ENCODE measurements around the gene PLXND1. TPM values are rescaled to one million over a fixed set of nuclear protein-coding genes. Genes with fewer than 3 reads are reported as not detected.

PLXND1 gene
- total RNA-seq, 2 donors from 2014 or later, result 4.1 to 4.2 TPM

- H3K9me3 Mint-ChIP-seq, result peaks cover 0 to 2% of the 10 kb centered on the region in 2 donors
- no peaks in the 10 kb centered on the region for H3K4me1 Mint-ChIP-seq (ENCODE audit: low read depth)
- ATAC-seq (replicated peaks in 1 of 2), result no peak
- no peaks in the 10 kb centered on the region for H3K27me3 Mint-ChIP-seq (ENCODE audit: low read depth)
- no peak overlapping the region for H3K27ac Mint-ChIP-seq
- no peak overlapping the region for H3K4me3 Mint-ChIP-seq
- H3K36me3 Mint-ChIP-seq (ENCODE audit: insufficient read depth in 2 of 2), result no peaks in the 10 kb centered on the region
- DNase-seq, result no peak
Measured at GRCh38 chr3:129638481-129638880, 32.0 kb upstream of the PLXND1 start.

DNA sequence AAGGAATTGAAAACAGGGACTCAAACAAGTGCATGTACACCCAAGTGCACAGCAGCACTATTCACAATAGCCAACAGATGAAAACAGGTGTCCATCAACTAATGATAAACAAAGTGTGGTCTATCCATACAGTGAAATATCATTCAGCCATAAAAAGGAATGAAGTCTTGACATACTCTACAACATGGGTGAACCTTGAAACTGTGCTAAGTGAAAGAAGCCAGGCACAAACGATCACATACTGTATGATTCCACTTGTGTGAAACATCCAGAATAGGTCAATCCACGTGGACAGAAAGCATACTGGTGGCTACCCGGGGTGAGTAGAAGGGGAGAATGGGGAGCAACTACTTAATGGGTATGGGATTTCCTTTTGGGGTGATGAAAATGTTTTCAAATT, 29.6 kb upstream of the PLXND1 start:
- H3K9me3 Mint-ChIP-seq, result peaks cover 0 to 2% of the 10 kb centered on the region in 2 donors
- no peak overlapping the region for H3K27ac Mint-ChIP-seq
- H3K4me3 Mint-ChIP-seq, result no peak overlapping the region
- H3K36me3 Mint-ChIP-seq (ENCODE audit: insufficient read depth in 2 of 2), result no peaks in the 10 kb centered on the region
- DNase-seq (no peak), ATAC-seq (replicated peaks in 1 of 2) (no peak)
- no peaks in the 10 kb centered on the region for H3K4me1 Mint-ChIP-seq (ENCODE audit: low read depth)
- no peaks in the 10 kb centered on the region for H3K27me3 Mint-ChIP-seq (ENCODE audit: low read depth)

DNA sequence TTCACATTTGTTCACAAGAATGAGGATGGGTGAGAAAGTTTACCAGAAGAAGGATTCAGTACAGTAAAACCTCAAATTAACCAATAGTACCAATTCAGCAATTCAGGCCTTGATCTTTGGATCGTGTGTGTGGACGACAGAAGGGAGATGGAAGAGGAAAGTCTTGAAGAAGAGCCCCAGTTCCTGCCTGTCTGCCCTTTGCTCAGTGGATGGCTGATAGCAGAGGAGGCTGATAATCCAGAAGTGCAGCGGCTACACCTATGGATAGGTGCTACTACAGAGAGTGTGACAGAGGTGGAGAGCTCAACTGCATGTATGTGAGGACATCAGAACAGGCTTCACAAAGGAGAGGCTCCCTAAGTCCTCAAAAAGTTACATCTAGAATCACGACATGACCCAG, 29.2 kb upstream of the PLXND1 start:
- Mint-ChIP-seq H3K4me1 (ENCODE audit: low read depth) (no peaks in the 10 kb centered on the region), H3K4me3 (no peak overlapping the region), H3K27me3 (ENCODE audit: low read depth) (no peaks in the 10 kb centered on the region), H3K9me3 (peaks cover 0 to 2% of the 10 kb centered on the region in 2 donors), H3K36me3 (ENCODE audit: insufficient read depth in 2 of 2) (no peaks in the 10 kb centered on the region), H3K27ac (no peak overlapping the region)
- ATAC-seq (replicated peaks in 1 of 2) (no peak), DNase-seq (no peak)

- Mint-ChIP-seq H3K27me3 (ENCODE audit: low read depth) (no peaks in the 10 kb centered on the region), H3K27ac (no peak overlapping the region), H3K36me3 (ENCODE audit: insufficient read depth in 2 of 2) (no peaks in the 10 kb centered on the region), H3K4me1 (ENCODE audit: low read depth) (no peaks in the 10 kb centered on the region), H3K4me3 (no peak overlapping the region), H3K9me3 (peaks cover 0 to 2% of the 10 kb centered on the region in 2 donors)
- DNase-seq (no peak), ATAC-seq (replicated peaks in 1 of 2) (peak; percentile 18 to 43)
Measured at GRCh38 chr3:129633751-129634481, 27.4 kb upstream of the PLXND1 start.

DNA sequence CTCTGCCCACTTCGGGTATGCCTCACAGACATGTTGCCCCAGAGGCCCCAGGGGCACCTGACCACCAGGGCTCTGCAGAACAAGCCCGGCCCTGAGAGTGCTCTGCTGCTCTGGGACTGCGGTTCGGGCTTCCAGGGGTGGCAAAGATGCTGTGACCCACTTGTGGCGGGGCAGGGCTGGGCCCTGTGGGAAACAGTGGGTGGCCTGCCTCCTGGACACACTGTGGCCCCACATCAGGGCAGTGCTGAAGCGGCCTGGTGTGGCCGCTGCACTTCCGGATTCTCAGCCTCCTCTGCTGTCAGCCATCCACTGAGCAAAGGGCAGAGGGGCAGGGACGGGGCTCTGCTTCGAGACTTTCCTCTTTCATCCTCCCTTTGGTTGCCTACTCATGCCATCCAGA, 26.5 kb upstream of the PLXND1 start:
- DNase-seq (no peak), ATAC-seq (replicated peaks in 1 of 2) (no peak)
- no peaks in the 10 kb centered on the region for H3K36me3 Mint-ChIP-seq (ENCODE audit: insufficient read depth in 2 of 2)
- no peaks in the 10 kb centered on the region for H3K27me3 Mint-ChIP-seq (ENCODE audit: low read depth)
- no peak overlapping the region for H3K4me3 Mint-ChIP-seq
- H3K9me3 Mint-ChIP-seq, result peaks cover 0 to 2% of the 10 kb centered on the region in 2 donors
- no peak overlapping the region for H3K27ac Mint-ChIP-seq
- H3K4me1 Mint-ChIP-seq (ENCODE audit: low read depth), result peaks cover 4% of the 10 kb centered on the region

- Mint-ChIP-seq H3K36me3 (ENCODE audit: insufficient read depth in 2 of 2) (no peaks in the 10 kb centered on the region), H3K4me1 (ENCODE audit: low read depth) (peaks cover 8% of the 10 kb centered on the region), H3K27me3 (ENCODE audit: low read depth) (no peaks in the 10 kb centered on the region), H3K4me3 (no peak overlapping the region), H3K27ac (no peak overlapping the region), H3K9me3 (peaks cover 0 to 2% of the 10 kb centered on the region in 2 donors)
- ATAC-seq (replicated peaks in 1 of 2) (no peak), DNase-seq (no peak)
Measured at GRCh38 chr3:129632556-129632955, 26.1 kb upstream of the PLXND1 start.

DNA sequence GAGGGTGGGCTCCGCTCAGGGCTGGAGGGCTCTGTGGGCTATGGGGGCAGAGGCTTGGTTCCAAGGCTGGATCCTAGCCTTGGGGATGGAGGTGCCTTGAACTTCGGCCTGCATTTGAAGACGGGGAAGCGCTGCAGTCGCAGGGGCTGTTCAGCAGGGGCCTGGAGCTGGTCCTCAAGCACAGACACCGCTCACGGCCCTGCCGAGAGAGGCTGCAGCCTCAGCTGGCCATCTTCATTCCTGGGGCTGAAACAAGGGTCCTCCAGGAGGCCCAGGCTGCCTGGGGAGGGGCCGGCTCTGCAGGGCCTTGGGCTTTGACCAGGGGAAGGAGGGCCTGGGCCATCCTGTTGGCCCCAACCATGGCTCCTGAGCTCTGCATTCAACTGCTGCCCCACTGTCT, 25.6 kb upstream of the PLXND1 start:
- peaks cover 0 to 2% of the 10 kb centered on the region in 2 donors for H3K9me3 Mint-ChIP-seq
- no peak overlapping the region for H3K4me3 Mint-ChIP-seq
- no peak for ATAC-seq (replicated peaks in 1 of 2)

GRCh38 chr3:129629011-129629410, 22.5 kb upstream of the PLXND1 start:
- Mint-ChIP-seq H3K36me3 (ENCODE audit: insufficient read depth in 2 of 2) (no peaks in the 10 kb centered on the region), H3K27me3 (ENCODE audit: low read depth) (no peaks in the 10 kb centered on the region), H3K9me3 (no peaks in the 10 kb centered on the region), H3K4me1 (ENCODE audit: low read depth) (peaks cover 24% of the 10 kb centered on the region), H3K27ac (no peak overlapping the region), H3K4me3 (no peak overlapping the region)
- DNase-seq (no peak), ATAC-seq (replicated peaks in 1 of 2) (no peak)

More for the DNA sequence above, 25.6 kb upstream of the PLXND1 start:
- Mint-ChIP-seq H3K27me3 (ENCODE audit: low read depth) (no peaks in the 10 kb centered on the region), H3K36me3 (ENCODE audit: insufficient read depth in 2 of 2) (no peaks in the 10 kb centered on the region), H3K4me1 (ENCODE audit: low read depth) (peaks cover 13% of the 10 kb centered on the region), H3K27ac (no peak overlapping the region)
- DNase-seq, result no peak

- peak overlapping the region; percentile 90 to 93 for H3K4me3 Mint-ChIP-seq
- no peaks in the 10 kb centered on the region for H3K9me3 Mint-ChIP-seq
- peaks cover 24% of the 10 kb centered on the region for H3K4me1 Mint-ChIP-seq (ENCODE audit: low read depth)
- H3K27ac Mint-ChIP-seq, result no peak overlapping the region
- H3K27me3 Mint-ChIP-seq (ENCODE audit: low read depth), result no peaks in the 10 kb centered on the region
- DNase-seq (no peak), ATAC-seq (replicated peaks in 1 of 2) (no peak)
- no peaks in the 10 kb centered on the region for H3K36me3 Mint-ChIP-seq (ENCODE audit: insufficient read depth in 2 of 2)
Measured at GRCh38 chr3:129628169-129628522, 21.7 kb upstream of the PLXND1 start.

GRCh38 chr3:129627350-129628168, 21.1 kb upstream of the PLXND1 start:
- Mint-ChIP-seq H3K4me1 (ENCODE audit: low read depth) (peaks cover 24% of the 10 kb centered on the region), H3K27ac (no peak overlapping the region), H3K9me3 (no peaks in the 10 kb centered on the region), H3K36me3 (ENCODE audit: insufficient read depth in 2 of 2) (no peaks in the 10 kb centered on the region), H3K27me3 (ENCODE audit: low read depth) (no peaks in the 10 kb centered on the region), H3K4me3 (peak overlapping the region; percentile 90 to 93)
- peak; percentile 52 to 62 for ATAC-seq (replicated peaks in 1 of 2)
- DNase-seq, result peak; percentile 65 to 69

DNA sequence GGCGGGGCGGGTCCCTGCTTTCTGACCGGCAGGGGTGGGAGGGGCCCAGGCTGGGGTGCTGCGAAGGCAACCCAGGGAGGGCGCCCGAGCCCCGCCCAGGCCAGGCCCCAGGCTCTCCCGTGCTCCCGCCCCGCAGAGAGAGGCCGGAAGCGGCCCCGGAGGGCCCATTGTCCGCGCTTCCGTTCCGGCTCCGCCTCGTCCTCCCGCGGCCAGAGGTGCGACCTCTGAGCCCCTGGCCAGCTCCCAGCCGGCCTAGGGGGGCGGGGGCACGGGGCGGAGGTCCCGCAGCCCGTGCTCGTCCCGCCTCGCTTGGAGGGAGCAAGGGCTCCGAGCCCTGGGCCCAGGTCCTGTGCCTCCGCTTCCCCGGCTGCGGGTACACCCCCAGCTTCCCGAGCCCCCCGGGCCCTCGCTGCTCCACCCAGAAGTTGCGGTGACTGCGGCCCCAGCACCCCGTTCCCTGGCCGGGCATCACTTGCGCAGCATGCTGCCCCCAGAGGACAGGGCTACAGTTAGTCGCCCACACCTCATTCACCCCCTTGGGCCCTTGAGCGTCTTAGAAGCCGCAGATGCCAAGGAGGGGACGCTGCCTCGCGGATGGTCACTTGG, 20.4 kb upstream of the PLXND1 start:
- Mint-ChIP-seq H3K4me1 (ENCODE audit: low read depth) (peaks cover 24% of the 10 kb centered on the region), H3K9me3 (no peaks in the 10 kb centered on the region), H3K27ac (no peak overlapping the region), H3K36me3 (ENCODE audit: insufficient read depth in 2 of 2) (no peaks in the 10 kb centered on the region), H3K27me3 (ENCODE audit: low read depth) (no peaks in the 10 kb centered on the region), H3K4me3 (peak overlapping the region; percentile 90 to 93)
- peak; percentile 97 for ATAC-seq (replicated peaks in 1 of 2)
- peak; percentile 88 to 89 for DNase-seq

GRCh38 chr3:129625072-129625874, 18.8 kb upstream of the PLXND1 start:
- H3K4me3 Mint-ChIP-seq, result peak overlapping the region; percentile 32 to 93

More at GRCh38 chr3:129625072-129625874, 18.8 kb upstream of the PLXND1 start:
- peaks cover 24% of the 10 kb centered on the region for H3K4me1 Mint-ChIP-seq (ENCODE audit: low read depth)
- ATAC-seq (replicated peaks in 1 of 2), result no peak
- no peak for DNase-seq
- H3K27ac Mint-ChIP-seq, result no peak overlapping the region
- no peaks in the 10 kb centered on the region for H3K27me3 Mint-ChIP-seq (ENCODE audit: low read depth)
- H3K9me3 Mint-ChIP-seq, result no peaks in the 10 kb centered on the region
- no peaks in the 10 kb centered on the region for H3K36me3 Mint-ChIP-seq (ENCODE audit: insufficient read depth in 2 of 2)

Data from activated T-cell treated with anti-CD3 and anti-CD28 coated beads, Interleukin-2, amount 50 U/mL, for 72 hours (primary cell).